Fibroblast of villous mesenchyme (primary cell): ENCODE data around the gene ARID3A. TPM values are rescaled to one million over a fixed set of nuclear protein-coding genes. Genes with fewer than 3 reads are reported as not detected.
A peak's percentile ranks its signal among the peaks of the same experiment; 100 is the strongest.

Experiments used
- DNase-seq: peaks from one replicate; pipeline ENCODE4 v3.0.0-alpha.2; 2010; ENCODE audit warnings: low read depth
- H3K4me3 ChIP-seq: 2 replicates; pipeline ENCODE4 v1.5.1; 2011; ENCODE audit warnings: low read depth, mild to moderate bottlenecking, low read length
- CTCF ChIP-seq: IDR thresholded peaks from 2 replicates; pipeline ENCODE4 v1.5.1; 2012; ENCODE audit warnings: low read depth, mild to moderate bottlenecking, low read length; ENCODE audit not compliant: insufficient read depth
- total RNA-seq: library from RNA; depleted of rRNA; stranded (reverse); fragments of >200 nt; gene quantifications from 2 replicates; pipeline ENCODE4 v1.2.3, GENCODE V29; 2012

The ARID3A gene
- total RNA-seq, 1 donor = 45.8 TPM

GRCh38 chr19:917323-918151 is 8.3 kb upstream of the ARID3A start, which contains the start of gene KISS1R:
Gene KISS1R, plus strand, starts transcription at chr19:917333. Its CDS starts 170 bp downstream, at chr19:917503.
- no peak for DNase-seq
- TF ChIP-seq CTCF = peak; percentile 55
- H3K4me3 ChIP-seq = peak within 1 kb of the TSS; percentile 21

GRCh38 chr19:918152-918437 is 7.7 kb upstream of the ARID3A start:
- no peak overlapping the region for H3K4me3 ChIP-seq
- DNase-seq = no peak
- no peak for TF ChIP-seq CTCF

GRCh38 chr19:918481-919198 is 7.2 kb upstream of the ARID3A start:
- DNase-seq = no peak
- H3K4me3 ChIP-seq = no peak overlapping the region
- no peak for TF ChIP-seq CTCF

GRCh38 chr19:919199-920050 is 6.4 kb upstream of the ARID3A start:
- no peak overlapping the region for H3K4me3 ChIP-seq
- TF ChIP-seq CTCF = no peak
- no peak for DNase-seq

- no peak for TF ChIP-seq CTCF
- H3K4me3 ChIP-seq = no peak overlapping the region
- no peak for DNase-seq
Observed at GRCh38 chr19:920051-920864, 5.6 kb upstream of the ARID3A start.

GRCh38 chr19:924553-925086 is 1.2 kb upstream of the ARID3A start:
- TF ChIP-seq CTCF = no peak
- DNase-seq = no peak

More at GRCh38 chr19:924553-925086, 1.2 kb upstream of the ARID3A start:
- peak overlapping the region; percentile 91 for H3K4me3 ChIP-seq
